Retinal pigment epithelial cell (primary cell): ENCODE data around the gene FBXO46.
A peak's percentile ranks its signal among the peaks of the same experiment; 100 is the strongest.

ENCODE experiments used
- DNase-seq: peaks from one replicate; pipeline ENCODE4 v3.0.0-alpha.2; 2010; ENCODE audit warnings: low read depth
- H3K4me3 ChIP-seq: 2 replicates; pipeline ENCODE4 v1.5.1; 2011; ENCODE audit warnings: mild to moderate bottlenecking, low read length, control low read depth, moderate library complexity
- CTCF ChIP-seq: conservative IDR thresholded peaks from 2 replicates; pipeline ENCODE4 v1.5.1; 2011; ENCODE audit warnings: low read depth, low read length, control low read depth, inconsistent platforms

The FBXO46 gene

GRCh38 chr19:45730368-45731288, at the start of gene FBXO46:
FBXO46 (minus strand) TSS chr19:45730896; CDS start chr19:45713495, 17,401 bp downstream.
- peak; percentile 35 for TF ChIP-seq CTCF
- H3K4me3 ChIP-seq = peak within 1 kb of the TSS; percentile 95
- peak; percentile 94 for DNase-seq

GRCh38 chr19:45780146-45780447, 49.4 kb upstream of the FBXO46 start:
- DNase-seq = no peak
- TF ChIP-seq CTCF = no peak
- no peak overlapping the region for H3K4me3 ChIP-seq

GRCh38 chr19:45779231-45780145, 48.8 kb upstream of the FBXO46 start:
- TF ChIP-seq CTCF = peak; percentile 54
- peak overlapping the region; percentile 10 for H3K4me3 ChIP-seq
- DNase-seq = no peak

- no peak overlapping the region for H3K4me3 ChIP-seq
- no peak for TF ChIP-seq CTCF
- no peak for DNase-seq
These were observed 47.4 kb upstream of the FBXO46 start for GRCh38 chr19:45778010-45778661.

GRCh38 chr19:45777395-45777961, 46.8 kb upstream of the FBXO46 start:
- no peak for DNase-seq
- no peak overlapping the region for H3K4me3 ChIP-seq
- no peak for TF ChIP-seq CTCF

- TF ChIP-seq CTCF = no peak
- H3K4me3 ChIP-seq = no peak overlapping the region
- DNase-seq = no peak
These were observed 44.1 kb upstream of the FBXO46 start for GRCh38 chr19:45774765-45775164.
